GM12873 (cell line): Measurements from ENCODE around the gene HADHB.

Source experiments
- CTCF ChIP-seq: IDR thresholded peaks from 2 replicates; pipeline ENCODE4 v1.5.1; 2012; ENCODE audit warnings: low read depth, mild to moderate bottlenecking, moderate library complexity, low read length, control low read depth; ENCODE audit not compliant: insufficient read depth; ENCODE audit errors: missing control alignments

The HADHB gene

GRCh38 chr2:26336719-26337118 is 92.0 kb downstream of the HADHB start:
- no peak for TF ChIP-seq CTCF

DNA sequence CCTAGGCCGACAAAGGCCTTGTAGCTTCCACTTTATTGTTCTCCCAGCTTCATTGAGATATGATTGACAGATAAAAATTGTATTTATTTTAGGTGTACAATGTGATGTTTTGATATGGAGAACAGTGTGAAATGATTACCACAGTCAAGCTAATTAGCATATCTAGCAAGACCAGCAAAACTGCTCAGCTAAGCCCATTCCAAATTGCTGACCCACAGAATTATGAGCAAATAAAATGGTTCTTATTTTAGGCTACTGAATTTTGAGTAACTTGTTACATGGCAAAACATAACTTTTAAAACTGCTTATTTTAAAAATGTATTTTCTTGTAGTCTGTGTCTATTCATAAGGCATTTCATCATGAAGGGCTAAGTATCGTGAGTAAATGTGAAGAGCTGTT is 92.6 kb downstream of the HADHB start:
- no peak for TF ChIP-seq CTCF
